Retina (tissue), 1 donor: ENCODE data around the gene COL23A1.
"Not testable (repeated sequence)": the region's sequence is repeated elsewhere in the genome, so short reads cannot be mapped to it uniquely, and the experiment has no call there.

Experiments used
- DNase-seq: peaks from one replicate; pipeline ENCODE4 v3.0.0-alpha.2; 2016

Gene COL23A1

GRCh38 chr5:178277346-178277745 is 312.8 kb downstream of the COL23A1 start:
- DNase-seq, result no peak

DNA sequence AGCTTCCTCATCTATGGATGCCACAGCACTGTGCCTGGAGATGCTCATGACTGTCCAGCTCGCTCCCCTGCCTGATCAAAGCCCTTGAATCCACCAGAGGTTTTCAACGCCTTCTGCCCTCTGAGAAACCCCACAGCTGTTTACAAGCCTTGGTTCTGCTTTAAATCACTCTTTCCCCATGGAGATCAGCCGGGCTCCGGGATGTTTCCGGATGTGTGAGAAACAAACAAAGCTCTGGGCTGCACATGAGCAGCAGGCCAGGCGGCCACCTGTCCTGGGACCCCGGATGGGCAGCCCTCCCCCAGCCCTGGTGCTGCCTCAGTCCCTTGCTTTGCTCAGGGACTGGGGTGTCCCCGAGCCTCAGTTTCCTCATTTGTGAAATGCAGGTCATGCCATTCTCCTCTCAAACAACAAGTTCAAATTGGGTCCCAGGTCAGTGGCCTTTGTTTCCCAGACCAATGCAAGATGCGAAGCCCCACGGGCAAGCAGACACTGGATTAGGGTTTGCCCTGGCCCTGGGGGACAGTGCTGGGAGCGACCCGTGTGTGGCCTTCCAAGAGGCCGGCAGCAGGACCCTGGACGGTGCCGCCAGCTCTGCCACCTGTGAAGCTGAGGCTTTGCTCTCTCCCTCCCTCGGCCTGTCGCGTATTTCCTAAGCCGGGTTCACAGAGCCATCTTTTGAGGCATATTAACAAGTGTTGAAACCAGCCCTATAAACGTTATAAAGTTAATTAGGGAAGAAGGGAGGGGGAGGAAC is 315.2 kb downstream of the COL23A1 start:
- DNase-seq, result no peak

- DNase-seq, result no peak
Observed at GRCh38 chr5:178273665-178274541, 316.3 kb downstream of the COL23A1 start.

GRCh38 chr5:178273041-178273440 is 317.2 kb downstream of the COL23A1 start:
- DNase-seq, result no peak

DNA sequence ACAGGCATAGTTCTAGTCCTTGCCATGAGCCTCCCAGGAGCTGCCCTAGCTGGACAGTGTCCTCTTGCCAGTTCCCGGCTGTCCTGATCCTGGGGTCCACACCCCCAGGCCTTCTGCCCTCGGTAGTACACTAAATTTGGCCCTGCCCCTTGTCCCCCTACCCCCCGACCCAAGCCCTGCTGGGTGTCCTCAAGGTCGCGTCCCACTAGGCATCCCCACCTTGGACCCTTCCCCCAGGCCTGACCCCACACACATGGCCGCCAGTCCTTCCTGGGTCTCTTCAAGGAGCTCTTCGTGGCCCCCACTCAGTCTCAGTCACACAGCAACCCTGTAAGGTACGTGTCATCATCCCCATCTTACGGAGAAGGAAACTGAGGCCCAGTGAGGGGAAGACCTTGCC is 317.6 kb downstream of the COL23A1 start:
- no peak for DNase-seq

- no peak for DNase-seq
Observed at GRCh38 chr5:178271726-178272479, 318.3 kb downstream of the COL23A1 start.

GRCh38 chr5:178271231-178271630 is 319.0 kb downstream of the COL23A1 start:
- DNase-seq, result no peak

DNA sequence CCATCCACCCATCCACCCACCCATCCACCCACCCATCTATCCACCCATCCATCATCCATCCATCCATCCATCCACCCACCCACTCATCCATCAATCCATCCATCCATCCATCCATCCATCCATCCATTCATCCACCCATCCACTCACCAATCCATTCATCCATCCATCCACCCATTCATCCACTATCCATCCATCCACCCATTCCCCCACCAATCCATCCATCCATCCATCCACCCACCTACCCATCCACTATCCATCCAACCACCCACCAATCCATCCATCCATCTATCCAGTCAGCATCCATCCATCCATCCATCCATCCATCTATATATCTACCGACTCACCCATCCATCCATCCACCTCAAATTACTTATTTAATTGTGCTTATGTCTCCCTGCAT is 320.7 kb downstream of the COL23A1 start:
- DNase-seq, result no peak

- no peak for DNase-seq
Observed at GRCh38 chr5:178267876-178268275, 322.3 kb downstream of the COL23A1 start.

GRCh38 chr5:178267245-178267644 is 322.9 kb downstream of the COL23A1 start:
- DNase-seq, result no peak

DNA sequence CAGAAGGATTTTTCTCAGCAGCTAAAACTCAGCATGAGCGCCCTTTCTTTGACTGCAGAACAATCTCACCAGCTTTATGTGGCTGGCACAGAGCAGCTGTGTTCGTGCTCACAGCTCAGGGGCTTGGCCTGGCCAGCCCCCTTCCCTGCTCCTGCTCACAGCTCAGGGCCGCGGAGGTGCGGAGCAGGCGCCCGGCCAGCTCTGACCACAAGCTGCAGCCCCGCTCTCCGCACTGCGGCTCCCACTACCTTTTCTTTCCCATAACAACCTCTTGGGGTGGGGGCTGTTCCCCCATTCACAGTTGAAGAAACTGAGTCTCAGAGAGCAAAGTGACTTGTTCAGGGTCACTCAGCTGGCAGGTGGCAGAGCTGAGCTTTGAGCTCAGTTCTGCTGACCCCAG is 323.6 kb downstream of the COL23A1 start:
- no peak for DNase-seq

DNA sequence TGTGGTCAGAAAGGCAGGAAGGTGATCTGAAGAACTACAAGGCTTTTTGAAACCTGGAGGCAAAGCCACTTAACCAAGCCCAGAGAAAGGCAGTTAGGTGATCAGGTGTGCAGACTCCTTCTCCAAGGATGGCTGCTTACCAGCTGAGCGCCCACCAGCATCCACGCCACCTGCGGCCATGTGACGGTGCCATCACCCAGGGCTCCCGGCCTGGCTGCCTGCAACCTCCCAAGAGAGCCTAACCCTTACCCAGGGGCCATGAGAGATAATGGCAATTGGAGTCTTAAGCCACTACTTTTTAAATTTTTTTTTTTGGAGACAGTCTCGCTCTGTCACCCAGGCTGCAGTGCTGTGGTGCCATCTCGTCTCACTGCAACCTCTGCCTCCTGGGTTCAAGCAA is 324.4 kb downstream of the COL23A1 start:
- DNase-seq, result no peak

DNA sequence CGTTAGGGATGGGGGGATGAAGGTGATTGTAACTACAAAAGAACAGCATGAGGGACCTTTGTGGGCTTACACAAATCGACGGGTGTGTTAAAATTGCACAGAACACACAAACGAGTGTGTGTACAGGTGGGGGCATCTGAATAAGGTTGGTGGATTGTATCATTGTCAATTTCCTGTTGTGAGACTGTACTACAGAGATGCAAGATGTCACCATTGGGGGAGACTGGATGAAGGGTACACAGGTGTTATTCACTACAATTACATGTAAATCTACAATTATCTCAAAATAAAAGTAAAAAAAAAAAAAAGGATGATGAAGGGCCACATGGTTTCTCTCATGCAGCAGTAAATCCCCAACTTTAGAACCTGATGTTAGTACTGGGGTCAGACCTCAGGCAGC is 326.1 kb downstream of the COL23A1 start:
- no peak for DNase-seq

DNA sequence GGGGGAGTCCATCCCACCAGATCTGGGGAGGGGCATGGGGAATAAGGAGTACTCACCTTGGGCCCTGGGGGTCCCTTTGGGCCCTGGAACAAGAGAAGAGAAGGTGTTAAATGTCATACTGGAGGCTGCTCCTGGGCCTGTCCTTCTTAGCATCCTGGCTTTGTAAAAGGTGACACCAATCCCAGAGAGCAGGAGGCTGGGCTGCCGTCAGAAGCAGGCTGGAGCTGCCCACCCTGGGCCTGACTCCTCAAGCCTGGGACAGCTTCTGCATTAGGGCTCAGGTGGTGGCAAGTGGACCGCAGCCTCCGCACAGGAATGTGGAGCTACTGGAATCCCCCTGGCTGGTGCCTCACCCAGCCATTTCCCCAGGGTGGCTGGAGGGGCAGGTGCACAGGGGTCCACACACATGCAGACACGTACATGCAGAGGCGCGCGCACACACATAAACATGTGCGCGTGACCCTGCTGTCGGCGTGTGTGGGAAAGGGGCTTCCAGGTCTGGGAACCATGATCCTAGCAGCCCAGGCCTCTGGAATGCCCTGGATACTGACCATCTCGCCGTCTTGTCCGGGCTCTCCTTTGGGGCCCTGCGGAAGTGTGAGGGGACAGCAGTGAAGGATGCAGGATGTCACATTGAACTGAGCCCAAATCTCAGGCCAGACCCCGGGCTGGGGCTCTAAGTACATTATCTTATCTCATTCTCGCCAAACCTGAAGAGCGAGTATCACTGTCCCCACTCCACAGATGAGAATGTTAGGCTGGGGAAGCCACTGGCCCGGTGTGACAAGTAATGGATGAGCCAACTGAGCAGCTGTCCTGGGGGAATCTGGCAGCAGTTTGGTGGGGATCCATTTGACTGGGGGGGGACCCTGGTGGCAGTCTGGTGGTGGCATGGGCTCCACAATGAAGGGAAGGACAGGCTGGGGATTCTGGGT is 328.3 kb downstream of the COL23A1 start:
- no peak for DNase-seq

DNA sequence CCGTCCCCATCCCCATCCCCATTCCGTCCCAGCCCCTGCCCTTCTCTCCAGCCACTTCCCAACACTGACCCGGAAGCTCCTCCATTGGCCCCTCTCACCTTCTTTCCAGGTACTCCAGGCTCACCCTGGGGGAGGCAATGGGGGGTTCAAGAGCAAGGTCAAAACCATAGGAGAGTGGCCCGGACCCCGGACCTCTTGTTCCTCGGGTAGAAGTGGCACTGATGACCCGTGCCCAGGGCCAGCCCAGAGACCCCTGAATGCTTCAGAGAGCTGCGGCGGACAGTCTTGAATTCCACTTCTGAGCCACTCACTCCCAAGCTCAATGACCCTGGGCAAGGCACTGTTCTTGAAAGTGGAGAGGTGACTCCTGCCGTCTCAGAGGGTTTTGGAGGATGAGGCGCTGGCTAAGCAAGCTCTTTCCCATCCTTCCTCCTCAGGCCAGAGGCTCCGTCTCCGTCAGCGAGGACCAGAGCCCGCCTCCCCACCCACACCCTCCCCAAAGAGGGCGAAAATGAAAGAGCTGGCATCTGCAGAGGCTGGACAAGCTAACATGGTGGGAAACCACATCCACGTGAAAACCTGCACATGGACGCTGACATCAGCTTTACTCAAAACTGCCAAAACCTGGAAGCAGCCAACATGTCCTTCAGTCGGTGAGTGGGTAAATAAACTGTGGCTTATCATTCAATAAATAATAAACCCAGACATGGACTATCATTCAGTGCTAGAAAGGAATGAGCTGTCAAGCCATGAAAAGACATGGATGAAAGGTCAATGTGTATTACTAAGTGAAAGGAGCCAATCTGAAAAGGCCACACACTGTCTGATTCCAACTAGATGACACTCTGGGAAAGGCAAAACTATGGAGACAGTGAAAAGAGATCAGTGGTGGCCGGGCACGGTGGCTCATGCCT is 330.3 kb downstream of the COL23A1 start:
- no peak for DNase-seq

DNA sequence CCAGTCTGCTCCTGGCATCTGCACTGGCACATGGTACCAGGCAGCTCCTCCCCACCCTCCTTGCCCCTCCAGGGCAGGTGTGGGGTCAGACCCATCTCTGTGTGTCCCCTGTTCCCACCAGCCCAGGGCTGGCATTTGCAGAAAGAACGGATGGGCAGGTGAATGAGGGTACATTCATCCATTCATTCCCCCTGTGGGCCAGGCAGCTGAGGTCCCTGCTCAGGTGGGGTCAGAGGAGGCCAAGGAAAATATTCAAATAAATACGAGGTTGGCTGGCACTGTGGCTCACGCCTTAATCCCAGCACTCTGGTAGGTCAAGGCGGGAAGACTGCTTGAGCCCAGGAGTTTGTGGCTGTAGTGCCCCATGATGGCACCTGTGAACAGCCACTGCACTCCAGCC is 332.5 kb downstream of the COL23A1 start:
- no peak for DNase-seq

- no peak for DNase-seq
Observed at GRCh38 chr5:178256746-178257145, 333.4 kb downstream of the COL23A1 start.

- not testable (repeated sequence) for DNase-seq
Observed at GRCh38 chr5:178253632-178254031, 336.6 kb downstream of the COL23A1 start.

GRCh38 chr5:178252258-178252657 is 337.9 kb downstream of the COL23A1 start:
- DNase-seq, result no peak

DNA sequence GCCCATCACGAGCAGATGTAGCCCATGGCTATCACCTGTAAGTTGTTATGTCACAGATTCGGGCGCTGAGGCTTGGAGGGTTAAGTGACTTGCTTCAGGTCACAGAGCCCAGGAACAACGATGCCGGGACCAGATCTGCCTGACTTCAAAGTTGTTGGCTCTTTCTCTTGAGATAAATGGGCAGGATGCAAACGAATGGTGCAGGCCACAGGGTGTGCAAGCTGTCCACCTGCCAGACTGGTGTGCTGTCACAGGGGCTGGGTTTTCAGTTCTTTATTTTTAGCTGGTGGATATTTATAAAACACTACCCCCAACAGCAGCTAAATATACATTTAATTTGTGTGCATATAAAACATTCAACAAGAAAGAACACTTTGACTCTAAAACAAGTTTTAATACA is 339.9 kb downstream of the COL23A1 start:
- no peak for DNase-seq
